Activated naive CD8-positive, alpha-beta T cell treated with anti-CD3 and anti-CD28 coated beads, Interleukin-2, amount 50 U/mL, for 24 hours (primary cell): ENCODE data around the gene PRC1.
"Not testable (repeated sequence)": the region's sequence is repeated elsewhere in the genome, so short reads cannot be mapped to it uniquely, and the experiment has no call there.

Experiments
- ATAC-seq: fragments of 150-1000 bp; cut with Tn5 transposase; one replicate; pipeline ENCODE4 v1.10.0; 2021
- DNase-seq: peaks from one replicate; pipeline ENCODE4 v3.0.0; 2021
- H3K27ac Mint-ChIP-seq: one replicate; pipeline ENCODE4 v1.8.0; 2021; ENCODE audit warnings: mild to moderate bottlenecking, mixed read lengths
- H3K27me3 Mint-ChIP-seq: one replicate; pipeline ENCODE4 v1.8.0; 2021; ENCODE audit warnings: mixed read lengths
- H3K36me3 Mint-ChIP-seq: one replicate; pipeline ENCODE4 v1.8.0; 2021; ENCODE audit warnings: low read depth, mixed read lengths
- H3K4me1 Mint-ChIP-seq: one replicate; pipeline ENCODE4 v1.8.0; 2021; ENCODE audit warnings: mixed read lengths
- H3K4me3 Mint-ChIP-seq: one replicate; pipeline ENCODE4 v1.8.0; 2021; ENCODE audit warnings: mild to moderate bottlenecking, moderate library complexity, mixed read lengths
- H3K9me3 Mint-ChIP-seq: one replicate; pipeline ENCODE4 v1.8.0; 2021; ENCODE audit warnings: mixed read lengths

PRC1 gene

GRCh38 chr15:90922712-90923322 lies 71.5 kb downstream of the PRC1 start:
- not testable (repeated sequence) for H3K4me3 Mint-ChIP-seq, H3K9me3 Mint-ChIP-seq, H3K27me3 Mint-ChIP-seq, H3K27ac Mint-ChIP-seq, DNase-seq
- Mint-ChIP-seq H3K4me1 (peaks cover 17% of the 10 kb centered on the region), H3K36me3 (peaks cover 30% of the 10 kb centered on the region)
- peak; percentile 63 for ATAC-seq

GRCh38 chr15:90921887-90922286 lies 72.4 kb downstream of the PRC1 start:
- Mint-ChIP-seq H3K9me3 (no peaks in the 10 kb centered on the region), H3K4me3 (no peak overlapping the region), H3K27me3 (no peaks in the 10 kb centered on the region), H3K27ac (no peak overlapping the region), H3K36me3 (peaks cover 34% of the 10 kb centered on the region), H3K4me1 (peaks cover 17% of the 10 kb centered on the region)
- ATAC-seq (no peak), DNase-seq (no peak)

DNA sequence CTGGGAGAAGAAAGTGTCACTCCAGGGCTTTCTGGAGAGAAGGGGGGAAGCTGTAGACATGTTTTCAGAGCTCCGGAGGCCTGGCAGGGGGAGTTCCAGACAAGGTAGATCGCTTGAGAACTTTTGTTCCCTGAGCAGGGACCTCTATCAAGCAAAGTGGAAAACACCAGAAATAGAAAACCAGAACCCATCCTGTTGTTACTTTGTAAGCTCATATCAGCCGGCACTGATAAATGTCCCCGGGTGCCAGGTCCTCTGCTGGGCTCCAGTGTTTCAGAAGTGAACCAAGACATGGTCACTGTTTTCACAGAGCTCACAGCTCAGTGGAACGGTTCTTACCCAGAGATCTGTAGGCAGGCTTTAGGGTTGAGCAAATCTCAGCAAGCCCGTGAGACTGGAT lies 75.5 kb downstream of the PRC1 start:
- no peak for ATAC-seq
- no peak overlapping the region for H3K27ac Mint-ChIP-seq
- peaks cover 8% of the 10 kb centered on the region for H3K4me1 Mint-ChIP-seq

GRCh38 chr15:90918034-90918788 lies 76.1 kb downstream of the PRC1 start:
- ATAC-seq = no peak
- Mint-ChIP-seq H3K4me1 (peaks cover 4% of the 10 kb centered on the region), H3K27ac (no peak overlapping the region), H3K36me3 (peaks cover 51% of the 10 kb centered on the region), H3K9me3 (no peaks in the 10 kb centered on the region), H3K27me3 (no peaks in the 10 kb centered on the region), H3K4me3 (no peak overlapping the region)
- no peak for DNase-seq

More for the DNA sequence above, 75.5 kb downstream of the PRC1 start:
- peaks cover 45% of the 10 kb centered on the region for H3K36me3 Mint-ChIP-seq
- H3K9me3 Mint-ChIP-seq = no peaks in the 10 kb centered on the region
- H3K27me3 Mint-ChIP-seq = no peaks in the 10 kb centered on the region
- no peak overlapping the region for H3K4me3 Mint-ChIP-seq
- DNase-seq = no peak

DNA sequence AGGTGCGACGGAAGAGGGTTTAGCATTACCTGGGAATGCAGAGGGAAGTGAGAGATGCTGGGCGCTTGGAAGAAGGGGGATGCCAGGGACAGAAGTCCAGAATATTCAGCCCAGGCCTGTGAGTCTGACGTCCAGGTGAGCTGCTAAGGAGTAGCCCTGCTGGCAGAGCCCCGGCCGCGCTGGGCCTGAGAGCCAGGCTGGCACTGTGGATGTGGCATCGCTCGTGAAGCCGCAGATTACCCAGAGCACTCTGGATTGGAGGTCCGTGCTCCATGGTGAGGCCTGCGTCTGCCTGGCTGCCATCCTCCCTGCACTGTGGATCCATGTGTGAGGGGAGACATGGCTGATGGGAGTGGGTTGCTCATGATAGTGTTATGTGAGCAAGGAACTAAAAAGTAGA lies 76.8 kb downstream of the PRC1 start:
- no peak overlapping the region for H3K27ac Mint-ChIP-seq
- H3K9me3 Mint-ChIP-seq = no peaks in the 10 kb centered on the region

GRCh38 chr15:90916461-90916860 lies 77.9 kb downstream of the PRC1 start:
- Mint-ChIP-seq H3K36me3 (peaks cover 54% of the 10 kb centered on the region), H3K27me3 (no peaks in the 10 kb centered on the region), H3K27ac (no peak overlapping the region), H3K9me3 (no peaks in the 10 kb centered on the region), H3K4me3 (no peak overlapping the region), H3K4me1 (peaks cover 2% of the 10 kb centered on the region)
- ATAC-seq = no peak
- no peak for DNase-seq

More for the DNA sequence above, 76.8 kb downstream of the PRC1 start:
- DNase-seq (no peak), ATAC-seq (no peak)
- no peaks in the 10 kb centered on the region for H3K27me3 Mint-ChIP-seq
- peaks cover 57% of the 10 kb centered on the region for H3K36me3 Mint-ChIP-seq
- H3K4me1 Mint-ChIP-seq = peaks cover 2% of the 10 kb centered on the region
- H3K4me3 Mint-ChIP-seq = no peak overlapping the region
